ENCODE measurements around the gene SH3PXD2A.

GRCh38 chr10:103841519-103841918, 13.9 kb downstream of the SH3PXD2A start:
- TF ChIP-seq POLR2AphosphoS5 (IDR thresholded peaks at IDR 0.05) (no peak), CTCF (IDR thresholded peaks at IDR 0.05) (no peak), POLR2A (IDR thresholded peaks at IDR 0.05) (no peak)
